SK-N-MC (cell line): ENCODE measurements around the gene TNFAIP8.

Experiments used
- EZH2 ChIP-seq: fragments of 200-600 bp; sonication (generic); IDR thresholded peaks from one replicate; pipeline ENCODE4 v1.6.1; 2017; ENCODE audit warnings: antibody characterized with exemption
- POLR2AphosphoS5 ChIP-seq: IDR thresholded peaks from 2 replicates; pipeline ENCODE4 v1.6.1; 2012; ENCODE audit warnings: mild to moderate bottlenecking, low read depth, low read length, borderline replicate concordance

- TF ChIP-seq POLR2AphosphoS5 (no peak), EZH2 (no peak)
These were observed 37.4 kb downstream of the TNFAIP8 start for GRCh38 chr5:119393201-119393691.
